Dermis microvascular lymphatic vessel endothelial cell (primary cell): ENCODE measurements around the gene CENPC. TPM values are rescaled to one million over a fixed set of nuclear protein-coding genes. Genes with fewer than 3 reads are reported as not detected.
"Not testable (repeated sequence)": the region's sequence is repeated elsewhere in the genome, so short reads cannot be mapped to it uniquely, and the experiment has no call there.

Experiments
- DNase-seq, 2 donors: peaks; one replicate each; pipeline versions ENCODE4 v3.0.0 to v3.0.0-alpha.2; 2010; ENCODE audit warnings: low read depth in 2 of 2
- total RNA-seq: library from RNA; depleted of rRNA; stranded (reverse); fragments of >200 nt; gene quantifications from 2 replicates; pipeline ENCODE4 v1.2.1, GENCODE V29; 2014

Gene CENPC
- total RNA-seq, 1 donor from 2014 or later = 12.1 TPM

- DNase-seq = no peak
Measured at GRCh38 chr4:67475155-67475554, 70.1 kb downstream of the CENPC start.

- DNase-seq = no peak
Measured at GRCh38 chr4:67470871-67471270, 74.4 kb downstream of the CENPC start.

- DNase-seq = no peak
Measured at GRCh38 chr4:67468830-67469229, 76.5 kb downstream of the CENPC start.

- DNase-seq = no peak
Measured at GRCh38 chr4:67466751-67467150, 78.6 kb downstream of the CENPC start.

GRCh38 chr4:67465763-67466052 lies 79.6 kb downstream of the CENPC start:
- no peak for DNase-seq

GRCh38 chr4:67465032-67465762 lies 80.1 kb downstream of the CENPC start:
- no peak for DNase-seq

GRCh38 chr4:67460574-67460973 lies 84.7 kb downstream of the CENPC start:
- no peak for DNase-seq

GRCh38 chr4:67459164-67459563 lies 86.1 kb downstream of the CENPC start:
- DNase-seq = no peak

- DNase-seq = no peak
Measured at GRCh38 chr4:67456577-67457196, 88.6 kb downstream of the CENPC start.

GRCh38 chr4:67452846-67453205 lies 92.5 kb downstream of the CENPC start:
- DNase-seq = not testable (repeated sequence)

- DNase-seq = no peak
Measured at GRCh38 chr4:67452100-67452845, 93.0 kb downstream of the CENPC start.

GRCh38 chr4:67451464-67451863 lies 93.8 kb downstream of the CENPC start:
- no peak for DNase-seq

- no peak for DNase-seq
Measured at GRCh38 chr4:67448621-67449020, 96.7 kb downstream of the CENPC start.

- no peak for DNase-seq
Measured at GRCh38 chr4:67447873-67448272, 97.4 kb downstream of the CENPC start.

- DNase-seq = no peak
Measured at GRCh38 chr4:67446811-67447210, 98.5 kb downstream of the CENPC start.

- DNase-seq = not testable (repeated sequence)
Measured at GRCh38 chr4:67445881-67446280, 99.4 kb downstream of the CENPC start.

GRCh38 chr4:67438975-67439374 lies 106.3 kb downstream of the CENPC start:
- DNase-seq = no peak

GRCh38 chr4:67437974-67438713 lies 107.2 kb downstream of the CENPC start:
- peak in 1 of 2 donors; percentile 59 for DNase-seq

- DNase-seq = no peak
Measured at GRCh38 chr4:67436742-67437141, 108.6 kb downstream of the CENPC start.

GRCh38 chr4:67430989-67431388 lies 114.3 kb downstream of the CENPC start:
- no peak for DNase-seq

- DNase-seq = no peak
Measured at GRCh38 chr4:67428819-67429218, 116.5 kb downstream of the CENPC start.
